Upper lobe of left lung (tissue), 4 donors: ENCODE measurements around the gene BEX3.

Experiments
- EP300 ChIP-seq, 4 donors: sonication (generic); formaldehyde crosslinking; IDR thresholded peaks; one replicate each; pipeline ENCODE4 v1.5.1; 2017; ENCODE audit warnings: antibody characterized with exemption in 4 of 4, control low read depth in 2 of 4
- POLR2A ChIP-seq, 4 donors: fragments of 450-650 bp; IDR thresholded peaks; one replicate each; pipeline ENCODE4 v1.5.1; 2016 to 2017; ENCODE audit warnings: antibody characterized with exemption in 4 of 4, mild to moderate bottlenecking in 2 of 4
- POLR2AphosphoS5 ChIP-seq, 2 donors: sonication (generic); formaldehyde crosslinking; IDR thresholded peaks; one replicate each; pipeline ENCODE4 v1.5.1; 2017; ENCODE audit warnings: antibody characterized with exemption in 2 of 2
- TF ChIP-seq, protein P1 (sequence below), 6 experiments: fragments of 450-650 bp in 4 of 6; fragments of 200-600 bp in 2 of 6; sonication (generic) in 2 of 6; IDR thresholded peaks; one replicate each; pipeline ENCODE4 v1.5.1; 2016 to 2019; ENCODE audit warnings: antibody characterized with exemption in 6 of 6

- TF ChIP-seq, protein P1, sequence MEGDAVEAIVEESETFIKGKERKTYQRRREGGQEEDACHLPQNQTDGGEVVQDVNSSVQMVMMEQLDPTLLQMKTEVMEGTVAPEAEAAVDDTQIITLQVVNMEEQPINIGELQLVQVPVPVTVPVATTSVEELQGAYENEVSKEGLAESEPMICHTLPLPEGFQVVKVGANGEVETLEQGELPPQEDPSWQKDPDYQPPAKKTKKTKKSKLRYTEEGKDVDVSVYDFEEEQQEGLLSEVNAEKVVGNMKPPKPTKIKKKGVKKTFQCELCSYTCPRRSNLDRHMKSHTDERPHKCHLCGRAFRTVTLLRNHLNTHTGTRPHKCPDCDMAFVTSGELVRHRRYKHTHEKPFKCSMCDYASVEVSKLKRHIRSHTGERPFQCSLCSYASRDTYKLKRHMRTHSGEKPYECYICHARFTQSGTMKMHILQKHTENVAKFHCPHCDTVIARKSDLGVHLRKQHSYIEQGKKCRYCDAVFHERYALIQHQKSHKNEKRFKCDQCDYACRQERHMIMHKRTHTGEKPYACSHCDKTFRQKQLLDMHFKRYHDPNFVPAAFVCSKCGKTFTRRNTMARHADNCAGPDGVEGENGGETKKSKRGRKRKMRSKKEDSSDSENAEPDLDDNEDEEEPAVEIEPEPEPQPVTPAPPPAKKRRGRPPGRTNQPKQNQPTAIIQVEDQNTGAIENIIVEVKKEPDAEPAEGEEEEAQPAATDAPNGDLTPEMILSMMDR (IDR thresholded peaks at IDR 0.05) = no peak
- TF ChIP-seq EP300 (IDR thresholded peaks at IDR 0.05) (no peak), POLR2A (IDR thresholded peaks at IDR 0.05) (no peak), POLR2AphosphoS5 (IDR thresholded peaks at IDR 0.05) (no peak)
These were observed 24.6 kb downstream of the BEX3 start for GRCh38 chrX:103400931-103401330.
